GM12892 (cell line): ENCODE measurements around the gene NMRAL1.

Experiments used
- POLR2A ChIP-seq: IDR thresholded peaks from 2 replicates; pipeline ENCODE4 v1.6.1; 2011; ENCODE audit warnings: low read depth, low read length, control low read depth
- POLR2AphosphoS5 ChIP-seq: IDR thresholded peaks from 2 replicates; pipeline ENCODE4 v1.6.1; 2011; ENCODE audit warnings: low read depth, low read length, control low read depth
- TAF1 ChIP-seq: IDR thresholded peaks from 2 replicates; pipeline ENCODE4 v1.6.1; 2011; ENCODE audit warnings: low read depth, mild to moderate bottlenecking, control low read depth, low read length, borderline replicate concordance

- TF ChIP-seq POLR2A (no peak), POLR2AphosphoS5 (no peak), TAF1 (no peak)
These were observed 32.0 kb upstream of the NMRAL1 start for GRCh38 chr16:4506450-4506849.
